ENCODE results near the gene ALS2.

ALS2 gene

GRCh38 chr2:201701646-201702045, 79.1 kb downstream of the ALS2 start:
- Histone ChIP-seq H3K36me3 (ENCODE audit: control insufficient read depth in 1 of 2, insufficient read depth in 2 of 2, low read depth in 1 of 2, low read length in 2 of 2) (peaks cover 4 to 59% of the 10 kb centered on the region in 2 experiments), H3K4me1 (ENCODE audit: control insufficient read depth, insufficient read depth, low read depth, low read length) (peaks cover 6% of the 10 kb centered on the region), H3K23ac (ENCODE audit: low read length in 2 of 2) (no peak overlapping the region), H3K79me1 (replicated peaks; ENCODE audit: low read length, poor library complexity, severe bottlenecking) (peaks cover 2% of the 10 kb centered on the region), H2AK5ac (ENCODE audit: low read length, severe bottlenecking) (no peak overlapping the region), H3K27me3 (ENCODE audit: control insufficient read depth in 1 of 2, insufficient read depth in 1 of 2, low read length in 2 of 2) (no peaks in the 10 kb centered on the region), H2BK12ac (ENCODE audit: low read length in 2 of 2) (no peak overlapping the region), H3K14ac (ENCODE audit: low read length in 2 of 2) (no peak overlapping the region), H4K8ac (ENCODE audit: low read length) (no peak overlapping the region), H3K18ac (ENCODE audit: low read depth in 1 of 2, low read length in 2 of 2) (no peak overlapping the region), H2AFZ (ENCODE audit: low read depth, low read length) (no peak overlapping the region), H3K9ac (ENCODE audit: low read length) (no peak overlapping the region), H2BK15ac (ENCODE audit: low read depth, poor library complexity, severe bottlenecking) (no peak overlapping the region), H2BK120ac (ENCODE audit: low read depth, low read length) (no peak overlapping the region), H4K91ac (ENCODE audit: low read length) (no peak overlapping the region), H3K4me3 (ENCODE audit: insufficient read depth in 1 of 2, low read depth in 1 of 2, low read length in 2 of 2) (no peak overlapping the region), H3K4ac (ENCODE audit: low read depth in 1 of 2, low read length in 2 of 2) (no peak overlapping the region), H3K27ac (ENCODE audit: low read length, poor library complexity, severe bottlenecking) (no peak overlapping the region), H2BK5ac (ENCODE audit: low read depth, low read length, poor library complexity, severe bottlenecking) (no peak overlapping the region), H3K4me2 (ENCODE audit: low read length, poor library complexity, severe bottlenecking) (no peak overlapping the region), H3K9me3 (ENCODE audit: control insufficient read depth, low read length) (no peaks in the 10 kb centered on the region)
- DNase-seq, result no peak
- no CpG with 5 or more reads among the region's 1 CpG for WGBS

GRCh38 chr2:201699416-201699815, 81.3 kb downstream of the ALS2 start:
- H3K4ac ChIP-seq (ENCODE audit: low read depth in 1 of 2, low read length in 2 of 2), result no peak overlapping the region
- DNase-seq, result no peak
- no peak overlapping the region for H3K18ac ChIP-seq (ENCODE audit: low read depth in 1 of 2, low read length in 2 of 2)
- no peak overlapping the region for H4K91ac ChIP-seq (ENCODE audit: low read length)
- no peak overlapping the region for H3K4me3 ChIP-seq (ENCODE audit: insufficient read depth in 1 of 2, low read depth in 1 of 2, low read length in 2 of 2)
- H3K36me3 ChIP-seq (ENCODE audit: control insufficient read depth in 1 of 2, insufficient read depth in 2 of 2, low read depth in 1 of 2, low read length in 2 of 2), result peaks cover 0 to 43% of the 10 kb centered on the region in 2 experiments
- H4K8ac ChIP-seq (ENCODE audit: low read length), result no peak overlapping the region
- peaks cover 2% of the 10 kb centered on the region for H3K79me1 ChIP-seq (replicated peaks; ENCODE audit: low read length, poor library complexity, severe bottlenecking)
- H2BK5ac ChIP-seq (ENCODE audit: low read depth, low read length, poor library complexity, severe bottlenecking), result no peak overlapping the region
- peaks cover 10% of the 10 kb centered on the region for H3K4me1 ChIP-seq (ENCODE audit: control insufficient read depth, insufficient read depth, low read depth, low read length)
- H2BK15ac ChIP-seq (ENCODE audit: low read depth, poor library complexity, severe bottlenecking), result no peak overlapping the region
- H3K23ac ChIP-seq (ENCODE audit: low read length in 2 of 2), result no peak overlapping the region
- H2BK120ac ChIP-seq (ENCODE audit: low read depth, low read length), result no peak overlapping the region
- H2BK12ac ChIP-seq (ENCODE audit: low read length in 2 of 2), result peak overlapping the region in 1 of 2 experiments; percentile 10
- WGBS, result 71% methylated on average over 1 of the region's 1 CpG
- H3K4me2 ChIP-seq (ENCODE audit: low read length, poor library complexity, severe bottlenecking), result no peak overlapping the region
- H3K27ac ChIP-seq (ENCODE audit: low read length, poor library complexity, severe bottlenecking), result peak overlapping the region; percentile 52
- H3K9me3 ChIP-seq (ENCODE audit: control insufficient read depth, low read length), result no peaks in the 10 kb centered on the region
- no peak overlapping the region for H2AK5ac ChIP-seq (ENCODE audit: low read length, severe bottlenecking)
- H3K27me3 ChIP-seq (ENCODE audit: control insufficient read depth in 1 of 2, insufficient read depth in 1 of 2, low read length in 2 of 2), result no peaks in the 10 kb centered on the region
- H3K9ac ChIP-seq (ENCODE audit: low read length), result peak overlapping the region; percentile 77
- no peak overlapping the region for H2AFZ ChIP-seq (ENCODE audit: low read depth, low read length)
- H3K14ac ChIP-seq (ENCODE audit: low read length in 2 of 2), result no peak overlapping the region

DNA sequence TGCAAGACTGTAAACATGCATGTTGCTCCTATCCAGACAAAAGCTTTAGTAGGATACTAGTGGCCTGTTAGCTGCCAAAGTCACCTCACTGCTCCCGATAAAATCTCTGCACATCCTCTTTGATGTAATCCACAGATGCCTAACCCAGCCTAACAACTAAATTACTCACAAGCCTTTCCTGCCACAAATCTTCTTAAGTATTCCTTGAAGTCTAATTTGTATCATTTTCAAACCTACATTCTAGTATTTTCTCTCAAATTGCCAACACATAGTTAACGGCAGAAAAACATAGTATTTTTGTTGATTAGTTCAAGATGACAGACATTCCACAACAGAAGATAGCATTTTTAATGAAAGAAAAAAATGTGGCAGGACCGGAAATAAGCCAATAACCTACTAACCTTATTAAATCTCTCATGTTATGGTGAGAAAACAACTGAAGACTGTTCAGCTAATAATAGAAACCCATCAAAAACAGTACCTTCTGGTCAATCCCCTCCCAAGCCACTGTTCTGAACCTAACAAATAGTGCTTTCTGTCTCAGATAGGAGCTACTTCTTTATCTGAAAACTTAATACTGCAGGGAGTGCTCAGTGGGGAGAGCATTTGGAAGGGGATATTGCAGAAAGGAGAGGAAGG, 82.0 kb downstream of the ALS2 start, which contains the start of gene MPP4:
Gene MPP4 (minus strand): TSS at position 57 of the 639 bp plus-strand sequence. CDS start 4,690 bp downstream, outside the sequence.
- Histone ChIP-seq H3K14ac (ENCODE audit: low read length in 2 of 2) (no peak within 1 kb of the TSS), H3K4me1 (ENCODE audit: control insufficient read depth, insufficient read depth, low read depth, low read length) (peaks cover 10% of the 10 kb centered on the region), H2AFZ (ENCODE audit: low read depth, low read length) (no peak within 1 kb of the TSS)

DNA sequence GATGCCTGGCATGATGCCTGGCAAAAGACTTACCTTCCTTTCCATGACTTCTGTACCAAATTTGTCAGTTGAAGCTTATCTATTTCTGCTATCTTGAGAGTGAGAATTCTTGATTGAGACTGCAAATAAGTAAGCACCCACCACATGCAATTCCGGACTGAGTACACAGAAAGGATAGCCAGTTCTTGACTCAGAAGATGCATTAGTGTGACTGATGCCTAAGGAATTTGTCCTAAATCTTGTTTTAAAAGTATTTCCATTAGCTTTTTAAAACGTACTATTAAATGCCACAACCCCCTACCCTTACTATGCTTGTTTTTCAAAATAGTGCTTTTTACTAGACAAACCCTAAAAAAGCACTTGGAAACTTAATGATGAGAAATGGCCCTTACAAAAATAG, 82.8 kb downstream of the ALS2 start:
- peak overlapping the region in 1 of 2 experiments; percentile 61 for H3K4me3 ChIP-seq (ENCODE audit: insufficient read depth in 1 of 2, low read depth in 1 of 2, low read length in 2 of 2)
- no peak overlapping the region for H3K23ac ChIP-seq (ENCODE audit: low read length in 2 of 2)
- peaks cover 4% of the 10 kb centered on the region for H3K79me1 ChIP-seq (replicated peaks; ENCODE audit: low read length, poor library complexity, severe bottlenecking)
- no peak overlapping the region for H3K4ac ChIP-seq (ENCODE audit: low read depth in 1 of 2, low read length in 2 of 2)
- WGBS, result 0% methylated on average over 1 of the region's 2 CpGs
- H2BK5ac ChIP-seq (ENCODE audit: low read depth, low read length, poor library complexity, severe bottlenecking), result no peak overlapping the region
- peaks cover 10% of the 10 kb centered on the region for H3K4me1 ChIP-seq (ENCODE audit: control insufficient read depth, insufficient read depth, low read depth, low read length)
- H3K18ac ChIP-seq (ENCODE audit: low read depth in 1 of 2, low read length in 2 of 2), result no peak overlapping the region
- H3K36me3 ChIP-seq (ENCODE audit: control insufficient read depth in 1 of 2, insufficient read depth in 2 of 2, low read depth in 1 of 2, low read length in 2 of 2), result peaks cover 0 to 27% of the 10 kb centered on the region in 2 experiments
- H3K14ac ChIP-seq (ENCODE audit: low read length in 2 of 2), result no peak overlapping the region
- no peak overlapping the region for H2AK5ac ChIP-seq (ENCODE audit: low read length, severe bottlenecking)
- peak; percentile 81 for DNase-seq
- H2BK15ac ChIP-seq (ENCODE audit: low read depth, poor library complexity, severe bottlenecking), result no peak overlapping the region
- H3K27ac ChIP-seq (ENCODE audit: low read length, poor library complexity, severe bottlenecking), result peak overlapping the region; percentile 95
- H3K4me2 ChIP-seq (ENCODE audit: low read length, poor library complexity, severe bottlenecking), result no peak overlapping the region
- no peaks in the 10 kb centered on the region for H3K27me3 ChIP-seq (ENCODE audit: control insufficient read depth in 1 of 2, insufficient read depth in 1 of 2, low read length in 2 of 2)
- no peak overlapping the region for H4K8ac ChIP-seq (ENCODE audit: low read length)
- H2BK120ac ChIP-seq (ENCODE audit: low read depth, low read length), result no peak overlapping the region
- H3K9me3 ChIP-seq (ENCODE audit: control insufficient read depth, low read length), result no peaks in the 10 kb centered on the region
- H3K9ac ChIP-seq (ENCODE audit: low read length), result peak overlapping the region; percentile 77
- H2BK12ac ChIP-seq (ENCODE audit: low read length in 2 of 2), result no peak overlapping the region
- no peak overlapping the region for H2AFZ ChIP-seq (ENCODE audit: low read depth, low read length)
- H4K91ac ChIP-seq (ENCODE audit: low read length), result no peak overlapping the region

More for the DNA sequence above, 82.0 kb downstream of the ALS2 start, which contains the start of gene MPP4:
- Histone ChIP-seq H4K8ac (ENCODE audit: low read length) (peak within 1 kb of the TSS; percentile 75), H3K4ac (ENCODE audit: low read depth in 1 of 2, low read length in 2 of 2) (peak within 1 kb of the TSS; percentile 42 to 49), H3K79me1 (replicated peaks; ENCODE audit: low read length, poor library complexity, severe bottlenecking) (peaks cover 3% of the 10 kb centered on the region), H3K4me3 (ENCODE audit: insufficient read depth in 1 of 2, low read depth in 1 of 2, low read length in 2 of 2) (peak within 1 kb of the TSS in 1 of 2 experiments; percentile 61), H3K23ac (ENCODE audit: low read length in 2 of 2) (no peak within 1 kb of the TSS), H2BK15ac (ENCODE audit: low read depth, poor library complexity, severe bottlenecking) (no peak within 1 kb of the TSS), H2BK12ac (ENCODE audit: low read length in 2 of 2) (peak within 1 kb of the TSS; percentile 9 to 10), H3K9me3 (ENCODE audit: control insufficient read depth, low read length) (no peaks in the 10 kb centered on the region), H3K36me3 (ENCODE audit: control insufficient read depth in 1 of 2, insufficient read depth in 2 of 2, low read depth in 1 of 2, low read length in 2 of 2) (peaks cover 0 to 36% of the 10 kb centered on the region in 2 experiments), H2AK5ac (ENCODE audit: low read length, severe bottlenecking) (peak within 1 kb of the TSS; percentile 60), H3K4me2 (ENCODE audit: low read length, poor library complexity, severe bottlenecking) (no peak within 1 kb of the TSS), H2BK120ac (ENCODE audit: low read depth, low read length) (no peak within 1 kb of the TSS), H3K27me3 (ENCODE audit: control insufficient read depth in 1 of 2, insufficient read depth in 1 of 2, low read length in 2 of 2) (no peaks in the 10 kb centered on the region), H3K27ac (ENCODE audit: low read length, poor library complexity, severe bottlenecking) (peak within 1 kb of the TSS; percentile 95), H3K18ac (ENCODE audit: low read depth in 1 of 2, low read length in 2 of 2) (peak within 1 kb of the TSS; percentile 26 to 35), H4K91ac (ENCODE audit: low read length) (peak within 1 kb of the TSS; percentile 75), H2BK5ac (ENCODE audit: low read depth, low read length, poor library complexity, severe bottlenecking) (peak within 1 kb of the TSS; percentile 39), H3K9ac (ENCODE audit: low read length) (peak within 1 kb of the TSS; percentile 77)
- 8% methylated on average over 2 of the region's 3 CpGs for WGBS
- peak; percentile 75 for DNase-seq

Measured in mesenchymal stem cell (in vitro differentiated cells and primary cell).